CD4-positive, CD25-positive, alpha-beta regulatory T cell (primary cell): ENCODE results near the gene PLEKHA1. TPM values are rescaled to one million over a fixed set of nuclear protein-coding genes. Genes with fewer than 3 reads are reported as not detected.
A peak's percentile ranks its signal among the peaks of the same experiment; 100 is the strongest.

Experiments used
- ATAC-seq, 2 donors: fragments of 150-1000 bp; cut with Tn5 transposase; one replicate each; pipeline ENCODE4 v1.10.0; 2021; ENCODE audit warnings: low read depth in 2 of 2, moderate number of reproducible peaks in 2 of 2, moderate library complexity in 1 of 2
- DNase-seq, 3 donors: peaks; one replicate each; pipeline versions ENCODE4 v3.0.0 to v3.0.0-alpha.2; 2012 to 2022; ENCODE audit warnings: mixed read lengths in 1 of 3
- H3K27ac ChIP-seq: one replicate; pipeline ENCODE4 v1.7.0; 2013; ENCODE audit warnings: mild to moderate bottlenecking, low read length; ENCODE audit not compliant: insufficient read depth, poor library complexity, severe bottlenecking
- H3K27me3 ChIP-seq: one replicate; pipeline ENCODE4 v1.7.0; 2013; ENCODE audit warnings: low read length; ENCODE audit not compliant: control insufficient read depth, insufficient read depth
- H3K36me3 ChIP-seq: one replicate; pipeline ENCODE4 v1.7.0; 2013; ENCODE audit warnings: mild to moderate bottlenecking, low read length, moderate library complexity; ENCODE audit not compliant: control insufficient read depth, insufficient read depth
- H3K4me1 ChIP-seq: 2 replicates; pipeline ENCODE4 v1.7.0; 2013; ENCODE audit warnings: mild to moderate bottlenecking, low read length; ENCODE audit not compliant: insufficient read depth, control insufficient read depth, poor library complexity, severe bottlenecking
- H3K4me3 ChIP-seq: one replicate; pipeline ENCODE4 v1.7.0; 2013; ENCODE audit warnings: low read depth, mild to moderate bottlenecking, low read length, moderate library complexity
- H3K9me3 ChIP-seq, 2 experiments: 1 replicate in 1 of 2; 2 replicates in 1 of 2; pipeline ENCODE4 v1.7.0; 2013; ENCODE audit warnings: low read length in 2 of 2, mild to moderate bottlenecking in 1 of 2, moderate library complexity in 1 of 2; ENCODE audit not compliant: control insufficient read depth in 2 of 2
- H3K27ac Mint-ChIP-seq, 3 donors: one replicate each; pipeline ENCODE4 v1.8.0; 2020 to 2022; ENCODE audit warnings: mild to moderate bottlenecking in 3 of 3, mixed read lengths in 3 of 3, moderate library complexity in 2 of 3
- H3K27me3 Mint-ChIP-seq: one replicate; pipeline ENCODE4 v1.8.0; 2022; ENCODE audit warnings: mild to moderate bottlenecking, mixed read lengths
- H3K36me3 Mint-ChIP-seq: one replicate; pipeline ENCODE4 v1.8.0; 2020; ENCODE audit warnings: mixed read lengths
- H3K4me1 Mint-ChIP-seq, 4 donors: one replicate each; pipeline ENCODE4 v1.8.0; 2020 to 2022; ENCODE audit warnings: mixed read lengths in 4 of 4, mild to moderate bottlenecking in 1 of 4
- H3K4me3 Mint-ChIP-seq, 4 donors: one replicate each; pipeline ENCODE4 v1.8.0; 2020 to 2022; ENCODE audit warnings: mild to moderate bottlenecking in 4 of 4, mixed read lengths in 4 of 4, moderate library complexity in 3 of 4
- H3K9me3 Mint-ChIP-seq, 7 donors: one replicate each; pipeline ENCODE4 v1.8.0; 2020 to 2022; ENCODE audit warnings: mixed read lengths in 7 of 7, mild to moderate bottlenecking in 3 of 7, moderate library complexity in 2 of 7
- polyA plus RNA-seq, 4 donors: library from polyadenylated mRNA; unstranded; fragments of 300-500 nt; fragmentation: Illumina TruSeq; gene quantifications; one replicate each; pipeline ENCODE4 v1.2.3, GENCODE V29; 2021
- total RNA-seq: library from RNA; stranded (reverse); gene quantifications from one replicate; pipeline ENCODE4 v1.2.3, GENCODE V29; 2022

Gene PLEKHA1
- total and polyA plus RNA-seq, 5 donors from 2014 or later, result 35.9 to 112 (median 88.7) TPM

DNA sequence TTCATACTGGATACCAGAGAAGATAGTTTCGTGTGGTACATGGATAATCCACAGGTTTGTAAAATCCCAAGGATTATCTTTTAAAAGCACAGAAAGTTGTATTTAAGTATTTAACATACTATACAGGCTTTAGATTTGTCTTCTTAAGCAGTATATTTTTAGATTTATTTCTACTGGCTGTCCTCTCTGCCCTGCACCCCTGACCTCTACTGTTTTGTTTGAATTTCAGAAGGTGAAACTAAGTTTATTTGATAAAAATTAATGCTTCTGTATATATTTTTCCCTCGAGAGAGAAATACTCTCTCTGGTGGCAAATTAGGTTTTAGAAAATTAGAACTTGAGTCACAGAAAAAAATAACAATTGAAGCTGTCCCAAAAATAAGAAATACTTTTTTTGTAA is 18.8 kb downstream of the PLEKHA1 start:
- Histone ChIP-seq H3K27ac (no peak overlapping the region), H3K4me1 (peaks cover 9% of the 10 kb centered on the region), H3K27me3 (no peaks in the 10 kb centered on the region), H3K36me3 (peaks cover 46% of the 10 kb centered on the region), H3K9me3 (no peaks in the 10 kb centered on the region), H3K4me3 (no peak overlapping the region)
- DNase-seq, result no peak
- no peak for ATAC-seq
- no peak overlapping the region for H3K27ac Mint-ChIP-seq
- H3K4me3 Mint-ChIP-seq, result no peak overlapping the region
- H3K36me3 Mint-ChIP-seq, result peaks cover 33% of the 10 kb centered on the region
- no peaks in the 10 kb centered on the region for H3K9me3 Mint-ChIP-seq
- peaks cover 20 to 63% (median 35%) of the 10 kb centered on the region in 4 donors for H3K4me1 Mint-ChIP-seq
- H3K27me3 Mint-ChIP-seq, result no peaks in the 10 kb centered on the region

DNA sequence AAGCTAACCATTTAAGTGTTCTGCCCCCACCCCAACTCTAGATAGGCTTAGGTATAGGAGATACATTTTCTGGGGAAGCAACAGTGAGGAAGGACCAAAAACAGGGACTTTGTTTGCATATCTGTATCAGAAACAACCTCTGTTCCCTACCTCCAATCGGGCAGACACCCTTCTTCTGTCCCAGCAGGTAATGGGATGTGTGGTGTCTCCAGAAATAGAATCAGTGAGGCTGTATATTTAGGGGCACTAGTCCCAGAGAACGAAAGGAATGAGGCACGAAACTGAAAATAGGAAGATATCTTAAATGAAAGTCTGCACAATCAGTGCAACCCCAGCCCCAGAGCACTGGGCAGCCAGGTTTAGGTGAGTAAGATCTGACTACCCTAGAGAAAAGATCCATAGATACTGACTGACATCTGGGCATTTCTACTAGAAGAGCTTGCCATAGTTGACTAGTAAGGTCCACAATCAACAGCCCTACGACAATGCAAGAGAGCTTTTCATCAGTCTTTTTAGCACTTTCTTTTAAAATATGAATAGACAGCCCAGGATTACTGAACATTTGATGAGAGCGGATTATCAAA is 28.1 kb downstream of the PLEKHA1 start:
- H3K4me1 ChIP-seq, result peaks cover 47% of the 10 kb centered on the region
- H3K4me3 ChIP-seq, result no peak overlapping the region
- Mint-ChIP-seq H3K4me3 (no peak overlapping the region), H3K9me3 (no peaks in the 10 kb centered on the region), H3K36me3 (peaks cover 20% of the 10 kb centered on the region), H3K27ac (no peak overlapping the region), H3K4me1 (peaks cover 32 to 38% (median 35%) of the 10 kb centered on the region in 4 donors), H3K27me3 (no peaks in the 10 kb centered on the region)
- peak overlapping the region; percentile 2 for H3K27ac ChIP-seq
- H3K27me3 ChIP-seq, result no peaks in the 10 kb centered on the region
- no peak for DNase-seq
- ATAC-seq, result no peak
- no peaks in the 10 kb centered on the region for H3K9me3 ChIP-seq
- peaks cover 52% of the 10 kb centered on the region for H3K36me3 ChIP-seq

DNA sequence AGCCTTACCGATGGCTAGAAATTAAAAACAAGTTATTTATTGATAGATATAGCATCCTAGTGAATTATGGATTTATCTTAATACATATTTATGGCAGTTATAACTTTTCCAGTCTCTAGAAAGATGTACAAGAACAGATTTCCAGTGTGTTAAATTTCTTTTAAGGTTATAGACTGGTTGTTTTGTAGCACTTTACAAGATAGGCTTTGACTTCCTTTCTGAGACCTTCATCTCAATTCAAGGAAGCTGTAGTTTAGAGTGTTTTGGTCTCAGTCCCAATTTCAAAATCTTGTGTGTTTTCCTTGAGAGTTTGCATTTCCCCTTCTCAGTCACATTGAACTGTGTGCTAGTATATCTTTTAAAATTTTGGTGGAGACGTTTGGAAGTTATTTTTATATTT is 30.1 kb downstream of the PLEKHA1 start:
- peak overlapping the region; percentile 42 to 60 (median 54) for H3K27ac Mint-ChIP-seq
- H3K36me3 ChIP-seq, result peaks cover 42% of the 10 kb centered on the region
- H3K4me3 Mint-ChIP-seq, result peak overlapping the region; percentile 8 to 63 (median 39)
- H3K4me1 ChIP-seq, result peaks cover 55% of the 10 kb centered on the region
- H3K27me3 ChIP-seq, result no peaks in the 10 kb centered on the region
- peak overlapping the region; percentile 42 for H3K4me3 ChIP-seq
- ATAC-seq, result peak in 1 of 2 donors; percentile 55
- peak overlapping the region; percentile 36 for H3K27ac ChIP-seq
- no peaks in the 10 kb centered on the region for H3K27me3 Mint-ChIP-seq
- H3K9me3 ChIP-seq, result no peaks in the 10 kb centered on the region
- peak in 1 of 3 donors; percentile 33 for DNase-seq
- H3K36me3 Mint-ChIP-seq, result peaks cover 24% of the 10 kb centered on the region
- H3K4me1 Mint-ChIP-seq, result peaks cover 34 to 37% (median 37%) of the 10 kb centered on the region in 4 donors
- H3K9me3 Mint-ChIP-seq, result no peaks in the 10 kb centered on the region

DNA sequence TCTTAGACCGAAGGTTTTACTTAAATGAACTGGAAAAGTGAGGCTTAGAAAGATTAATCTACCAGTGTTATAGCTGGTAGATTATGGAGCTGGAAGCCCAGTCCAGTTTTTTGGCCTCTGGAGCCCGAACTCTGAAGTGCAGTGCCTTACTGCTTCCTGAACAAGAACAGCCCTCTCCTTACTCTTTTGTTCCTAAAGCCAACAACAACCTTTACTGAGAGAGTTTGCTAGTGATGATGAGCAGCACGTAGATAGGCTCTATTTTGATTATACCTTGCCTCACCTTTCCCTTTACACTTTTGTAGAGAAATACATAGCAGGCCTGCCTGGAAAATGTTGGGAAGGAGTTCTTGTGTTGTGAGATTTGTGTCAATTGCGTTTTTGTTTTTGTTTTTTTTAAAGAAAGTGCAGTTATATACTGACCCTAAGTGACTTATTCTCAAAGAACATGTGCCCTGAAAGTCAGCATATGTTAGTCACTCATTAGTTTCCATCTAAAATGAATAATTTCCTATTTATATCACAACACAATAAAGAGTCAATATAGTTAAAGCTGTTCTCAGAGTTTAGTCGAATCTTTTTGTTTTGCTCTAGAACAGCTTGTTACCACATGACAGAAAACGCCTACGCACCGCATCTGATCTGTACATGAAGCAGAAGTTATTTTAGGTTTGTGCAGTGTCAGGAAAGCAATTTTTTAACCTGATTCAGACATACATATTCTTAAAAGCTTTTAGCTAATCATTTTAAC is 33.0 kb downstream of the PLEKHA1 start:
- peaks cover 25% of the 10 kb centered on the region for H3K36me3 ChIP-seq
- peak; percentile 23 to 72 (median 67) for DNase-seq
- peak; percentile 37 to 77 for ATAC-seq
- H3K9me3 ChIP-seq, result no peaks in the 10 kb centered on the region
- H3K4me1 Mint-ChIP-seq, result peaks cover 39 to 56% (median 51%) of the 10 kb centered on the region in 4 donors
- peak overlapping the region; percentile 46 to 88 (median 86) for H3K27ac Mint-ChIP-seq
- peaks cover 43% of the 10 kb centered on the region for H3K36me3 Mint-ChIP-seq
- peak overlapping the region; percentile 16 to 72 (median 59) for H3K4me3 Mint-ChIP-seq
- no peaks in the 10 kb centered on the region for H3K27me3 ChIP-seq
- peaks cover 49% of the 10 kb centered on the region for H3K4me1 ChIP-seq
- H3K27ac ChIP-seq, result peak overlapping the region; percentile 68
- H3K9me3 Mint-ChIP-seq, result no peaks in the 10 kb centered on the region
- no peaks in the 10 kb centered on the region for H3K27me3 Mint-ChIP-seq
- H3K4me3 ChIP-seq, result peak overlapping the region; percentile 41

DNA sequence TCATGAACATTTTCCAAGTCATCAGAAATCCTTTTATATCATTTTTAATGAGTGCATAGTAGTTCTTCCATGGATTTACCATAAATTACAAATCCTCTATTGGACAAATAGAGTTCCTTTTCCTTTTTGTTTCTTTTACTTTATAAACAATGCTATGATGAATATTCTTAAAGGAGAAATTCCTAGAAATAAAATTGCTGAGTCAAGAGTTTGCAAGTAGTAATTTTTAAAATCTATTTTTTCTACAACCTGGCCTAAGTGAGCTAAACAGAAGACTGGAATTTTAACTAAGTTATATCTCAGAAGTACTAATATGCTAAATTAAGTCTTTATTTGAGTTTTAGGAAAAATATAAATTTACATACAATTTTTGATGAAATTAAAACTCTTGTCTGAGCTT is 38.8 kb downstream of the PLEKHA1 start:
- Histone ChIP-seq H3K27me3 (no peaks in the 10 kb centered on the region), H3K4me3 (no peak overlapping the region), H3K4me1 (peaks cover 43% of the 10 kb centered on the region), H3K27ac (peak overlapping the region; percentile 8), H3K9me3 (no peaks in the 10 kb centered on the region), H3K36me3 (peaks cover 9% of the 10 kb centered on the region)
- no peak overlapping the region for H3K4me3 Mint-ChIP-seq
- H3K27me3 Mint-ChIP-seq, result no peaks in the 10 kb centered on the region
- H3K9me3 Mint-ChIP-seq, result peaks cover 0 to 1% (median 0%) of the 10 kb centered on the region in 7 donors
- peaks cover 29 to 63% (median 49%) of the 10 kb centered on the region in 4 donors for H3K4me1 Mint-ChIP-seq
- H3K27ac Mint-ChIP-seq, result peak overlapping the region in 1 of 3 donors; percentile 9
- DNase-seq (no peak), ATAC-seq (no peak)
- H3K36me3 Mint-ChIP-seq, result peaks cover 54% of the 10 kb centered on the region

DNA sequence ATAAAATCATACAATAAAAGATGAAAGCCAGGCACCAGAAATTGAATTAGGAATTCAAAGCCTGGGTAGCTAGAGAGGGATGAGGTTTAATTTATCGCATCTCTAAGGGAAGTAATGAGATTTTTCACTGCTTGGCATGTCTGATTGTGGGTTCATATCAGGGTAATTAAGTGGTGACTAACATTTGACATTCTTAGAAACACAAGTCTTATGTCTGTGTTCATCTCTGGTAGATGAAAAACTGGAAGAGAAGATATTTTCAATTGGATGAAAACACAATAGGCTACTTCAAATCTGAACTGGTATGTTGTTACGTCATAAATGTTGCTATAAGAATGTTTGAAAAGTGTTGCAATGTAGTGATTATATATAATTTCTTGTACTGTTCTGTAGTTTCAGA is 43.2 kb downstream of the PLEKHA1 start:
- Mint-ChIP-seq H3K36me3 (peaks cover 47% of the 10 kb centered on the region), H3K27me3 (no peaks in the 10 kb centered on the region), H3K9me3 (peaks cover 0 to 3% (median 1%) of the 10 kb centered on the region in 7 donors), H3K4me1 (peaks cover 40 to 85% (median 66%) of the 10 kb centered on the region in 4 donors), H3K4me3 (peak overlapping the region; percentile 12 to 84 (median 68)), H3K27ac (peak overlapping the region; percentile 92 to 98 (median 93))
- ATAC-seq (no peak), DNase-seq (no peak)
- peaks cover 85% of the 10 kb centered on the region for H3K4me1 ChIP-seq
- H3K27me3 ChIP-seq, result no peaks in the 10 kb centered on the region
- H3K4me3 ChIP-seq, result peak overlapping the region; percentile 80
- peak overlapping the region; percentile 76 for H3K27ac ChIP-seq
- H3K9me3 ChIP-seq, result no peaks in the 10 kb centered on the region
- H3K36me3 ChIP-seq, result peaks cover 4% of the 10 kb centered on the region

DNA sequence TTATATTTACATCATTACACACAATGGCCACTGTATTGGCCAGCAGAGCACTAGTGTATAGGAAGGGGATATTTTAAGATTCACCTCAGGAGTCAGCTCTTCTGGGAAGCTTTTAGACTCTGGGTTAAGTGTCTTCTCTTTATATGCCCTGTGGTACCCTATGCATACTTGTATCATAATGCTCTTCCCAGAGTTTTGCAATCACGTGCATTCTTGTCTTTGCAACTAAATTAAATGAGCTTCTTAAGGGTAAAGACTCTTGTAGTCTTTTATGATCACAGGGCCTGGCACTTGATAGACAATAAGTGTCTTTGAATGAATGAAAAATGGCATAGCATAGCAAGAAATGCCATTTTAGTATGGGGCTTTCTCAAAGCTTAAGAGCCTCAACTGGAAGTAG is 44.5 kb downstream of the PLEKHA1 start:
- Mint-ChIP-seq H3K36me3 (peaks cover 40% of the 10 kb centered on the region), H3K27ac (peak overlapping the region in 2 of 3 donors; percentile 21 to 86), H3K4me3 (peak overlapping the region in 2 of 4 donors; percentile 3 to 5), H3K4me1 (peaks cover 46 to 94% (median 71%) of the 10 kb centered on the region in 4 donors), H3K27me3 (no peaks in the 10 kb centered on the region), H3K9me3 (peaks cover 0 to 3% (median 1%) of the 10 kb centered on the region in 7 donors)
- Histone ChIP-seq H3K9me3 (no peaks in the 10 kb centered on the region), H3K27ac (peak overlapping the region; percentile 65), H3K4me3 (no peak overlapping the region), H3K27me3 (no peaks in the 10 kb centered on the region), H3K36me3 (peaks cover 2% of the 10 kb centered on the region), H3K4me1 (peaks cover 91% of the 10 kb centered on the region)
- ATAC-seq, result no peak
- no peak for DNase-seq
